HEK293T (cell line): ENCODE results near the gene AKAP14.

ENCODE experiments used
- BHLHE40 ChIP-seq: fragments of 450-650 bp; IDR thresholded peaks from 2 replicates; pipeline ENCODE4 v1.6.1; 2016; ENCODE audit warnings: mild to moderate bottlenecking, moderate library complexity, borderline replicate concordance
- CTBP1 ChIP-seq: fragments of 450-650 bp; IDR thresholded peaks from 2 replicates; pipeline ENCODE4 v1.6.1; 2016; ENCODE audit warnings: borderline replicate concordance
- ELF4 ChIP-seq: fragments of 450-650 bp; IDR thresholded peaks from 2 replicates; pipeline ENCODE4 v1.6.1; 2017; ENCODE audit warnings: antibody characterized with exemption
- FOXA1 ChIP-seq: fragments of 450-650 bp; IDR thresholded peaks from 2 replicates; pipeline ENCODE4 v1.6.1; 2016; ENCODE audit warnings: mild to moderate bottlenecking
- FOXK2 ChIP-seq: fragments of 450-650 bp; IDR thresholded peaks from 2 replicates; pipeline ENCODE4 v1.6.1; 2016; ENCODE audit warnings: mild to moderate bottlenecking
- L3MBTL2 ChIP-seq: fragments of 450-650 bp; conservative IDR thresholded peaks from 2 replicates; pipeline ENCODE4 v1.6.1; 2016; ENCODE audit warnings: mild to moderate bottlenecking
- LEF1 ChIP-seq: fragments of 450-650 bp; IDR thresholded peaks from 2 replicates; pipeline ENCODE4 v1.6.1; 2017; ENCODE audit warnings: mild to moderate bottlenecking, borderline replicate concordance
- SP1 ChIP-seq: fragments of 450-650 bp; IDR thresholded peaks from 2 replicates; pipeline ENCODE4 v1.6.1; 2017
- SUZ12 ChIP-seq: fragments of 450-650 bp; IDR thresholded peaks from 2 replicates; pipeline ENCODE4 v1.6.1; 2016; ENCODE audit warnings: mild to moderate bottlenecking
- TARDBP ChIP-seq: fragments of 450-650 bp; IDR thresholded peaks from 2 replicates; pipeline ENCODE4 v1.6.1; 2016

DNA sequence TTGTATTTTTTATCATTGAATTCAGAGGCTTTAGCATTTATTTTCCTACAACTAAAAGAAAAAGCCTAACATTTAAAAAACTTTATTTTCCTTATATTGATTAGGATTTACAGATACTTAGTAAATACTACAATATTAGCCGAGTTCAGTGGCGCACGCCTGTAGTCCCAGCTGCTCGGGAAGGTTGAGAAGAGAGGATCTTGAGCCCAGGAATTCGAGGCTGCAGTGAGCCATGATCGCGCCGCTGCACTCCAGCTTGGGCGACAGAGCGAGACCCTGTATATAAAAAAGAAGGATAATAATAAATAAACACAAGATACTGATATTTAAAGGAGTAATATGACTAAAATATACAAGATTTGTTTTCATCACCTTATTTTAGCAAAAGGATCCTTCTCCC lies 42.2 kb upstream of the AKAP14 start:
- TF ChIP-seq LEF1 = no peak
- no peak for TF ChIP-seq SUZ12
- no peak for TF ChIP-seq CTBP1
- TF ChIP-seq TARDBP = no peak
- no peak for TF ChIP-seq L3MBTL2
- TF ChIP-seq BHLHE40 = no peak
- no peak for TF ChIP-seq SP1
- TF ChIP-seq FOXK2 = no peak
- TF ChIP-seq ELF4 = no peak
- no peak for TF ChIP-seq FOXA1
